ENCODE measurements around the gene DCLRE1B.
"Not testable (repeated sequence)": the region's sequence is repeated elsewhere in the genome, so short reads cannot be mapped to it uniquely, and the experiment has no call there.

Gene DCLRE1B

GRCh38 chr1:113928941-113929749 is 24.0 kb downstream of the DCLRE1B start, which contains the start of gene HIPK1:
HIPK1 (plus strand) TSS chr1:113929324.
- DNase-seq, result peak; percentile 73 to 91 (median 85)

GRCh38 chr1:113929750-113930498 is 24.8 kb downstream of the DCLRE1B start:
- peak; percentile 34 to 56 (median 44) for DNase-seq

- DNase-seq, result peak in 2 of 4 experiments; percentile 11 to 37
Observed at GRCh38 chr1:113930499-113931161, 25.5 kb downstream of the DCLRE1B start.

- DNase-seq, result no peak
Observed at GRCh38 chr1:113931451-113931851, 26.3 kb downstream of the DCLRE1B start.

GRCh38 chr1:113934006-113934405 is 28.9 kb downstream of the DCLRE1B start:
- DNase-seq, result no peak

- no peak for DNase-seq
Observed at GRCh38 chr1:113934511-113935055, 29.5 kb downstream of the DCLRE1B start.

GRCh38 chr1:113935176-113935575 is 30.1 kb downstream of the DCLRE1B start:
- no peak for DNase-seq

- DNase-seq, result no peak
Observed at GRCh38 chr1:113935970-113936369, 30.8 kb downstream of the DCLRE1B start.

- DNase-seq, result no peak
Observed at GRCh38 chr1:113937146-113937545, 32.0 kb downstream of the DCLRE1B start.

GRCh38 chr1:113938192-113938591 is 33.1 kb downstream of the DCLRE1B start:
- DNase-seq, result no peak

GRCh38 chr1:113940365-113941244 is 35.5 kb downstream of the DCLRE1B start:
- no peak for DNase-seq

GRCh38 chr1:113941245-113941559 is 36.1 kb downstream of the DCLRE1B start:
- no peak for DNase-seq

GRCh38 chr1:113942527-113942926 is 37.4 kb downstream of the DCLRE1B start:
- no peak for DNase-seq

- no peak for DNase-seq
Observed at GRCh38 chr1:113943028-113943811, 38.1 kb downstream of the DCLRE1B start.

GRCh38 chr1:113945329-113945728 is 40.2 kb downstream of the DCLRE1B start:
- no peak for DNase-seq

- no peak for DNase-seq
Observed at GRCh38 chr1:113946112-113946511, 41.0 kb downstream of the DCLRE1B start.

- no peak for DNase-seq
Observed at GRCh38 chr1:113946678-113947387, 41.7 kb downstream of the DCLRE1B start.

GRCh38 chr1:113947388-113948107 is 42.4 kb downstream of the DCLRE1B start:
- DNase-seq, result no peak

GRCh38 chr1:113948151-113948550 is 43.0 kb downstream of the DCLRE1B start:
- DNase-seq, result not testable (repeated sequence)

GRCh38 chr1:113949007-113949406 is 43.9 kb downstream of the DCLRE1B start:
- no peak for DNase-seq

Data from activated naive CD4-positive, alpha-beta T cell (primary cell).